DLD1 (cell line): ENCODE results near the gene ATP5F1E.
"Not testable (repeated sequence)": the region's sequence is repeated elsewhere in the genome, so short reads cannot be mapped to it uniquely, and the experiment has no call there.

Source experiments
- in situ Hi-C: cut with HindIII; loops from 2 replicates; pipeline ENCODE4 v1.10.0; 2017; ENCODE audit warnings: low sequenced_read_pairs

ATP5F1E gene

GRCh38 chr20:58993332-58994248, 38.5 kb downstream of the ATP5F1E start:
- in situ Hi-C loops: no loop called here

GRCh38 chr20:58992911-58993310, 39.2 kb downstream of the ATP5F1E start:
- in situ Hi-C loops: no loop called here

GRCh38 chr20:58991715-58992114, 40.4 kb downstream of the ATP5F1E start:
- in situ Hi-C loops: no loop called here

- in situ Hi-C loops: no loop called here
Measured at GRCh38 chr20:58990651-58991445, 41.3 kb downstream of the ATP5F1E start.

GRCh38 chr20:58989196-58989595, 42.9 kb downstream of the ATP5F1E start:
- in situ Hi-C loops: no loop called here

- in situ Hi-C loops: no loop called here
Measured at GRCh38 chr20:58988565-58988882, 43.6 kb downstream of the ATP5F1E start.

- in situ Hi-C loops: no loop called here
Measured at GRCh38 chr20:58987790-58988564, 44.2 kb downstream of the ATP5F1E start.

GRCh38 chr20:58986968-58987517, 45.1 kb downstream of the ATP5F1E start:
- in situ Hi-C loops: no loop called here

GRCh38 chr20:58986286-58986967, 45.7 kb downstream of the ATP5F1E start:
- in situ Hi-C loops: no loop called here

GRCh38 chr20:58985656-58986055, 46.5 kb downstream of the ATP5F1E start:
- in situ Hi-C loops: no loop called here

- in situ Hi-C loops: no loop called here
Measured at GRCh38 chr20:58984691-58985090, 47.4 kb downstream of the ATP5F1E start.

GRCh38 chr20:58983115-58983468, 49.0 kb downstream of the ATP5F1E start:
- in situ Hi-C loops: not testable (repeated sequence)

GRCh38 chr20:58982406-58983114, 49.6 kb downstream of the ATP5F1E start:
- in situ Hi-C loops: no loop called here

- in situ Hi-C loops: no loop called here
Measured at GRCh38 chr20:58981628-58982364, 50.3 kb downstream of the ATP5F1E start.

GRCh38 chr20:58980711-58981627, 51.2 kb downstream of the ATP5F1E start, which contains the start of gene NELFCD:
NELFCD (plus strand) TSS chr20:58981256; CDS start chr20:58981310, 54 bp downstream.
- in situ Hi-C loops: no loop called here

- in situ Hi-C loops: no loop called here
Measured at GRCh38 chr20:58978351-58979190, 53.6 kb downstream of the ATP5F1E start.
